ENCODE measurements around the gene RPS21.
"Not testable (repeated sequence)": the region's sequence is repeated elsewhere in the genome, so short reads cannot be mapped to it uniquely, and the experiment has no call there.

RPS21 gene

GRCh38 chr20:62413025-62413570 is 26.2 kb downstream of the RPS21 start:
- DNase-seq = no peak

- DNase-seq = no peak
These were observed 27.1 kb downstream of the RPS21 start for GRCh38 chr20:62413896-62414481.

- no peak for DNase-seq
These were observed 28.6 kb downstream of the RPS21 start for GRCh38 chr20:62415354-62416111.

- DNase-seq = no peak
These were observed 30.0 kb downstream of the RPS21 start for GRCh38 chr20:62416651-62417637.

GRCh38 chr20:62417981-62418708 is 31.2 kb downstream of the RPS21 start:
- no peak for DNase-seq

GRCh38 chr20:62418709-62419487 is 32.0 kb downstream of the RPS21 start:
- DNase-seq = no peak

GRCh38 chr20:62419759-62420158 is 32.9 kb downstream of the RPS21 start:
- DNase-seq = no peak

- no peak for DNase-seq
These were observed 34.2 kb downstream of the RPS21 start for GRCh38 chr20:62420846-62421715.

- DNase-seq = no peak
These were observed 34.8 kb downstream of the RPS21 start for GRCh38 chr20:62421716-62421990.

- DNase-seq = no peak
These were observed 35.9 kb downstream of the RPS21 start for GRCh38 chr20:62422636-62423325.

- DNase-seq = no peak
These were observed 36.4 kb downstream of the RPS21 start for GRCh38 chr20:62423326-62423706.

- DNase-seq = no peak
These were observed 37.6 kb downstream of the RPS21 start for GRCh38 chr20:62424249-62425107.

- DNase-seq = no peak
These were observed 38.6 kb downstream of the RPS21 start for GRCh38 chr20:62425281-62426058.

GRCh38 chr20:62426059-62426348 is 39.1 kb downstream of the RPS21 start:
- not testable (repeated sequence) for DNase-seq

GRCh38 chr20:62426699-62427131 is 39.8 kb downstream of the RPS21 start:
- DNase-seq = no peak

- DNase-seq = no peak
These were observed 40.5 kb downstream of the RPS21 start, which contains the start of gene RBBP8NL for GRCh38 chr20:62427172-62428001. Gene RBBP8NL (minus strand): TSS chr20:62427539. CDS start chr20:62419647, 7,892 bp downstream.

- DNase-seq = no peak
These were observed 41.1 kb downstream of the RPS21 start for GRCh38 chr20:62428002-62428372.
